HG03521 (cell line): ENCODE data around the gene CEP68.
"Not testable (repeated sequence)": the region's sequence is repeated elsewhere in the genome, so short reads cannot be mapped to it uniquely, and the experiment has no call there.

Experiments
- ATAC-seq: cut with Tn5 transposase; IDR thresholded peaks from one replicate; pipeline ENCODE4 v1.9.1; 2021; ENCODE audit warnings: mild to moderate bottlenecking, moderate library complexity; ENCODE audit not compliant: unreplicated experiment

CEP68 gene

GRCh38 chr2:65056215-65057053 lies at the start of gene CEP68:
Gene CEP68, plus strand, starts transcription at chr2:65056416. Its CDS starts 13,029 bp downstream, at chr2:65069445.
- ATAC-seq: peak; percentile 85

- ATAC-seq: no peak
Measured at GRCh38 chr2:65013776-65014175, 42.4 kb upstream of the CEP68 start.

GRCh38 chr2:65015731-65016130 lies 40.5 kb upstream of the CEP68 start:
- ATAC-seq: no peak

GRCh38 chr2:65016789-65017188 lies 39.4 kb upstream of the CEP68 start:
- ATAC-seq: no peak

- ATAC-seq: no peak
Measured at GRCh38 chr2:65017335-65017734, 38.9 kb upstream of the CEP68 start.

- ATAC-seq: no peak
Measured at GRCh38 chr2:65018141-65018582, 38.1 kb upstream of the CEP68 start.

- ATAC-seq: no peak
Measured at GRCh38 chr2:65019010-65019409, 37.2 kb upstream of the CEP68 start.

GRCh38 chr2:65019675-65020195 lies 36.5 kb upstream of the CEP68 start:
- ATAC-seq: no peak

GRCh38 chr2:65020251-65020650 lies 36.0 kb upstream of the CEP68 start:
- not testable (repeated sequence) for ATAC-seq

- no peak for ATAC-seq
Measured at GRCh38 chr2:65020943-65021528, 35.2 kb upstream of the CEP68 start.

- ATAC-seq: no peak
Measured at GRCh38 chr2:65021709-65022108, 34.5 kb upstream of the CEP68 start.

- ATAC-seq: no peak
Measured at GRCh38 chr2:65022189-65022588, 34.0 kb upstream of the CEP68 start.

GRCh38 chr2:65023742-65024141 lies 32.5 kb upstream of the CEP68 start:
- no peak for ATAC-seq

GRCh38 chr2:65024149-65024829 lies 31.9 kb upstream of the CEP68 start:
- ATAC-seq: no peak

- ATAC-seq: no peak
Measured at GRCh38 chr2:65025453-65026123, 30.6 kb upstream of the CEP68 start.

- ATAC-seq: no peak
Measured at GRCh38 chr2:65026154-65026553, 30.1 kb upstream of the CEP68 start.

GRCh38 chr2:65026704-65027464 lies 29.3 kb upstream of the CEP68 start:
- ATAC-seq: no peak

GRCh38 chr2:65027616-65028244 lies 28.5 kb upstream of the CEP68 start:
- no peak for ATAC-seq

- ATAC-seq: no peak
Measured at GRCh38 chr2:65030476-65031332, 25.5 kb upstream of the CEP68 start.
